Measurements from ENCODE around the gene ASAP3. TPM values are rescaled to one million over a fixed set of nuclear protein-coding genes. Genes with fewer than 3 reads are reported as not detected.
"Not testable (repeated sequence)": the region's sequence is repeated elsewhere in the genome, so short reads cannot be mapped to it uniquely, and the experiment has no call there.

Gene ASAP3
- polyA plus RNA-seq, 10 donors = 47.0 to 72.7 (median 52.6) TPM

GRCh38 chr1:23517581-23517980 lies 33.6 kb upstream of the ASAP3 start:
- no peak for DNase-seq

- no peak for DNase-seq
Observed at GRCh38 chr1:23515905-23516304, 31.9 kb upstream of the ASAP3 start.

- no peak for DNase-seq
Observed at GRCh38 chr1:23514111-23514679, 30.2 kb upstream of the ASAP3 start.

- no peak for DNase-seq
Observed at GRCh38 chr1:23509896-23510295, 25.9 kb upstream of the ASAP3 start.

- DNase-seq = no peak
Observed at GRCh38 chr1:23506376-23507107, 22.6 kb upstream of the ASAP3 start.

GRCh38 chr1:23505851-23506250 lies 21.9 kb upstream of the ASAP3 start:
- no peak for DNase-seq

- not testable (repeated sequence) for DNase-seq
Observed at GRCh38 chr1:23504156-23504555, 20.2 kb upstream of the ASAP3 start.

GRCh38 chr1:23502951-23503350 lies 19.0 kb upstream of the ASAP3 start:
- no peak for DNase-seq

- no peak for DNase-seq
Observed at GRCh38 chr1:23500466-23500865, 16.5 kb upstream of the ASAP3 start.

- no peak for DNase-seq
Observed at GRCh38 chr1:23497777-23498439, 13.9 kb upstream of the ASAP3 start.

- no peak for DNase-seq
Observed at GRCh38 chr1:23496490-23497181, 12.7 kb upstream of the ASAP3 start.

GRCh38 chr1:23494836-23495235 lies 10.9 kb upstream of the ASAP3 start:
- DNase-seq = not testable (repeated sequence)

GRCh38 chr1:23492776-23493175 lies 8.8 kb upstream of the ASAP3 start:
- not testable (repeated sequence) for DNase-seq

GRCh38 chr1:23492132-23492720 lies 8.2 kb upstream of the ASAP3 start:
- DNase-seq = no peak

GRCh38 chr1:23489842-23490241 lies 5.9 kb upstream of the ASAP3 start:
- no peak for DNase-seq

GRCh38 chr1:23485002-23485332 lies 988 bp upstream of the ASAP3 start:
- no peak for DNase-seq

- DNase-seq = peak; percentile 92 to 97 (median 95)
Observed at GRCh38 chr1:23484253-23485001, 448 bp upstream of the ASAP3 start.

GRCh38 chr1:23481904-23482303 lies 2.1 kb downstream of the ASAP3 start:
- no peak for DNase-seq

GRCh38 chr1:23481026-23481597 lies 2.9 kb downstream of the ASAP3 start:
- no peak for DNase-seq

GRCh38 chr1:23480187-23481025 lies 3.6 kb downstream of the ASAP3 start:
- DNase-seq = no peak
